ENCODE data around the gene MEIKIN.

- TF ChIP-seq EZH2 (IDR thresholded peaks at IDR 0.05; ENCODE audit: borderline replicate concordance, low read depth, low read length, severe bottlenecking) = no peak
- TF ChIP-seq, protein P1, sequence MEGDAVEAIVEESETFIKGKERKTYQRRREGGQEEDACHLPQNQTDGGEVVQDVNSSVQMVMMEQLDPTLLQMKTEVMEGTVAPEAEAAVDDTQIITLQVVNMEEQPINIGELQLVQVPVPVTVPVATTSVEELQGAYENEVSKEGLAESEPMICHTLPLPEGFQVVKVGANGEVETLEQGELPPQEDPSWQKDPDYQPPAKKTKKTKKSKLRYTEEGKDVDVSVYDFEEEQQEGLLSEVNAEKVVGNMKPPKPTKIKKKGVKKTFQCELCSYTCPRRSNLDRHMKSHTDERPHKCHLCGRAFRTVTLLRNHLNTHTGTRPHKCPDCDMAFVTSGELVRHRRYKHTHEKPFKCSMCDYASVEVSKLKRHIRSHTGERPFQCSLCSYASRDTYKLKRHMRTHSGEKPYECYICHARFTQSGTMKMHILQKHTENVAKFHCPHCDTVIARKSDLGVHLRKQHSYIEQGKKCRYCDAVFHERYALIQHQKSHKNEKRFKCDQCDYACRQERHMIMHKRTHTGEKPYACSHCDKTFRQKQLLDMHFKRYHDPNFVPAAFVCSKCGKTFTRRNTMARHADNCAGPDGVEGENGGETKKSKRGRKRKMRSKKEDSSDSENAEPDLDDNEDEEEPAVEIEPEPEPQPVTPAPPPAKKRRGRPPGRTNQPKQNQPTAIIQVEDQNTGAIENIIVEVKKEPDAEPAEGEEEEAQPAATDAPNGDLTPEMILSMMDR (IDR thresholded peaks at IDR 0.05; ENCODE audit: borderline replicate concordance, extremely low read depth, low read length, poor library complexity, severe bottlenecking) = no peak
Observed at GRCh38 chr5:131991593-131992324, 46.3 kb upstream of the MEIKIN start.

All from DND-41 (cell line).